Endodermal cell (in vitro differentiated cells): ENCODE data around the gene TRPV3. TPM values are rescaled to one million over a fixed set of nuclear protein-coding genes. Genes with fewer than 3 reads are reported as not detected.
"Not testable (repeated sequence)": the region's sequence is repeated elsewhere in the genome, so short reads cannot be mapped to it uniquely, and the experiment has no call there.

Experiments
- DNase-seq: peaks from one replicate; pipeline ENCODE4 v3.0.0-alpha.2; 2017
- H3K27ac ChIP-seq: 2 replicates; pipeline ENCODE4 v1.5.1; 2013; ENCODE audit warnings: mild to moderate bottlenecking, low read depth, low read length, moderate library complexity
- H3K27me3 ChIP-seq: 2 replicates; pipeline ENCODE4 v1.6.1; 2013; ENCODE audit warnings: mild to moderate bottlenecking, low read length, moderate library complexity; ENCODE audit not compliant: insufficient read depth, control insufficient read depth, poor library complexity, severe bottlenecking
- H3K36me3 ChIP-seq: 2 replicates; pipeline ENCODE4 v1.7.0; 2013; ENCODE audit warnings: mild to moderate bottlenecking, low read length, moderate library complexity; ENCODE audit not compliant: control insufficient read depth, insufficient read depth
- H3K4me1 ChIP-seq: one replicate; pipeline ENCODE4 v1.7.0; 2013; ENCODE audit warnings: low read length; ENCODE audit not compliant: control insufficient read depth, insufficient read depth
- H3K4me3 ChIP-seq: 2 replicates; pipeline ENCODE4 v1.5.1; 2013; ENCODE audit warnings: mild to moderate bottlenecking, low read length, moderate library complexity
- H3K9ac ChIP-seq: 2 replicates; pipeline ENCODE4 v1.6.1; 2013; ENCODE audit warnings: mild to moderate bottlenecking, low read length, moderate library complexity; ENCODE audit not compliant: poor library complexity, severe bottlenecking; ENCODE audit errors: extremely low read depth
- H3K9me3 ChIP-seq: 2 replicates; pipeline ENCODE4 v1.6.1; 2013; ENCODE audit warnings: mild to moderate bottlenecking, low read length, moderate library complexity; ENCODE audit not compliant: control insufficient read depth
- H3K27ac Mint-ChIP-seq: 2 replicates; pipeline ENCODE4 v1.8.0; 2020; ENCODE audit warnings: mixed read lengths
- H3K27me3 Mint-ChIP-seq: 2 replicates; pipeline ENCODE4 v1.8.0; 2021; ENCODE audit warnings: mild to moderate bottlenecking, mixed read lengths; ENCODE audit not compliant: insufficient read depth
- H3K36me3 Mint-ChIP-seq: 2 replicates; pipeline ENCODE4 v1.8.0; 2020; ENCODE audit warnings: low read depth, mixed read lengths
- H3K4me1 Mint-ChIP-seq: 2 replicates; pipeline ENCODE4 v1.8.0; 2020; ENCODE audit warnings: mixed read lengths
- H3K4me3 Mint-ChIP-seq: 2 replicates; pipeline ENCODE4 v1.8.0; 2020; ENCODE audit warnings: mild to moderate bottlenecking, moderate library complexity, mixed read lengths
- H3K9me3 Mint-ChIP-seq: 2 replicates; pipeline ENCODE4 v1.8.0; 2020; ENCODE audit warnings: mild to moderate bottlenecking, mixed read lengths
- WGBS, 2 experiments: methylation state at CpG; one replicate each; pipeline versions ENCODE4 v1.1.5 to v1.1.7; 2013; ENCODE audit warnings: missing lambda C conversion rate in 2 of 2, mixed read lengths in 1 of 2; ENCODE audit not compliant: insufficient coverage in 1 of 2, insufficient read length in 1 of 2; 5-methylcytosine and 5-hydroxymethylcytosine counted together
- total RNA-seq, 2 donors: library from RNA; stranded (reverse); fragmentation: NEBNext Ultra II Directional in 1 of 2; extraction: Animal tissue kit (Norgen Biotek cat#: 25700) in 1 of 2; gene quantifications; 2 replicates in 1 of 2; 3 replicates in 1 of 2; pipeline ENCODE4 v1.2.1, GENCODE V29; 2021
- TF ChIP-seq, protein P1 (sequence below): fragments of 200-600 bp; sonication (generic); conservative IDR thresholded peaks from 2 replicates; pipeline ENCODE4 v1.5.0; 2021; ENCODE audit warnings: antibody characterized with exemption, mild to moderate bottlenecking

Gene TRPV3
- total RNA-seq, 2 donors from 2014 or later = 6.2 to 11.3 TPM

GRCh38 chr17:3471599-3471998 is 86.0 kb downstream of the TRPV3 start, which contains the start of gene SPATA22:
SPATA22 (minus strand) TSS chr17:3471819; CDS start chr17:3469325, 2,494 bp downstream.
- H3K4me1 Mint-ChIP-seq = no peaks in the 10 kb centered on the region
- no peaks in the 10 kb centered on the region for H3K9me3 Mint-ChIP-seq
- no peak within 1 kb of the TSS for H3K27ac Mint-ChIP-seq
- Histone ChIP-seq H3K9me3 (no peaks in the 10 kb centered on the region), H3K27ac (no peak within 1 kb of the TSS), H3K9ac (no peak within 1 kb of the TSS), H3K36me3 (no peaks in the 10 kb centered on the region), H3K27me3 (no peaks in the 10 kb centered on the region), H3K4me3 (no peak within 1 kb of the TSS), H3K4me1 (no peaks in the 10 kb centered on the region)
- no peaks in the 10 kb centered on the region for H3K36me3 Mint-ChIP-seq
- no peak for DNase-seq
- TF ChIP-seq, protein P1, sequence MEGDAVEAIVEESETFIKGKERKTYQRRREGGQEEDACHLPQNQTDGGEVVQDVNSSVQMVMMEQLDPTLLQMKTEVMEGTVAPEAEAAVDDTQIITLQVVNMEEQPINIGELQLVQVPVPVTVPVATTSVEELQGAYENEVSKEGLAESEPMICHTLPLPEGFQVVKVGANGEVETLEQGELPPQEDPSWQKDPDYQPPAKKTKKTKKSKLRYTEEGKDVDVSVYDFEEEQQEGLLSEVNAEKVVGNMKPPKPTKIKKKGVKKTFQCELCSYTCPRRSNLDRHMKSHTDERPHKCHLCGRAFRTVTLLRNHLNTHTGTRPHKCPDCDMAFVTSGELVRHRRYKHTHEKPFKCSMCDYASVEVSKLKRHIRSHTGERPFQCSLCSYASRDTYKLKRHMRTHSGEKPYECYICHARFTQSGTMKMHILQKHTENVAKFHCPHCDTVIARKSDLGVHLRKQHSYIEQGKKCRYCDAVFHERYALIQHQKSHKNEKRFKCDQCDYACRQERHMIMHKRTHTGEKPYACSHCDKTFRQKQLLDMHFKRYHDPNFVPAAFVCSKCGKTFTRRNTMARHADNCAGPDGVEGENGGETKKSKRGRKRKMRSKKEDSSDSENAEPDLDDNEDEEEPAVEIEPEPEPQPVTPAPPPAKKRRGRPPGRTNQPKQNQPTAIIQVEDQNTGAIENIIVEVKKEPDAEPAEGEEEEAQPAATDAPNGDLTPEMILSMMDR = no peak
- 94 to 100% methylated on average over 27 to 38 of the region's 38 CpGs for WGBS, 2 experiments
- no peaks in the 10 kb centered on the region for H3K27me3 Mint-ChIP-seq
- H3K4me3 Mint-ChIP-seq = no peak within 1 kb of the TSS

- peaks cover 4% of the 10 kb centered on the region for H3K9me3 Mint-ChIP-seq
- no peaks in the 10 kb centered on the region for H3K36me3 ChIP-seq
Measured at GRCh38 chr17:3469529-3469928, 88.1 kb downstream of the TRPV3 start.

DNA sequence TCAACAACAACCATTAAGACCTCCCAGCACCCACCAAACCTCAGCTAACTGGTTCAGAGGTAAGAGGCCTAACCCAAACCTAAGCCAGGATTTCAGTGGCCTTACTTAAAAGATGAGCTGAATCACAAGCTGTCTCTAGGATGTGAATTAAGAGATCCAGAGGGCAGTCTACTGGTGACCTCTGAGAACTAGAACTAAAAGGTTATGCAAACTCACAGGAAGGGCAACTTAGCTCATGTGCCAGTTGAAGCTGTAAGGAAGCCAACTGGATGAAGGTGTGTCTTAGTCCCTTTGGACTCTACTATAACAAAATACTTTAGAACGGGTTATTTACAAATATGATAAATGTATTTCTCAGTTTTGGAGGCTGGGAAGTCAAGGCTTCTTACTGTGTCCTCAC is 91.3 kb downstream of the TRPV3 start:
- not testable (repeated sequence) for H3K27ac ChIP-seq, H3K27ac Mint-ChIP-seq, H3K4me3 Mint-ChIP-seq, H3K27me3 Mint-ChIP-seq, H3K4me3 ChIP-seq, H3K4me1 Mint-ChIP-seq, H3K4me1 ChIP-seq, H3K9ac ChIP-seq, H3K9me3 ChIP-seq, H3K36me3 Mint-ChIP-seq, DNase-seq, H3K36me3 ChIP-seq, H3K27me3 ChIP-seq
- no CpG with 5 or more reads among the region's 1 CpG for WGBS, 2 experiments
- H3K9me3 Mint-ChIP-seq = peaks cover 11% of the 10 kb centered on the region

More at GRCh38 chr17:3469529-3469928, 88.1 kb downstream of the TRPV3 start:
- no peaks in the 10 kb centered on the region for H3K4me1 Mint-ChIP-seq
- H3K27ac Mint-ChIP-seq = no peak overlapping the region
- Histone ChIP-seq H3K4me1 (no peaks in the 10 kb centered on the region), H3K9ac (no peak overlapping the region), H3K27me3 (no peaks in the 10 kb centered on the region), H3K4me3 (no peak overlapping the region), H3K27ac (no peak overlapping the region), H3K9me3 (no peaks in the 10 kb centered on the region)
- DNase-seq = no peak
- H3K36me3 Mint-ChIP-seq = no peaks in the 10 kb centered on the region
- no peak overlapping the region for H3K4me3 Mint-ChIP-seq
- WGBS, 2 experiments = 70 to 74% methylated on average over 4 to 5 of the region's 5 CpGs
- H3K27me3 Mint-ChIP-seq = no peaks in the 10 kb centered on the region
- TF ChIP-seq, protein P1 = no peak

Other genes starting within 250 kb of the TRPV3 start
- gene OR3A2, start 171.5 kb downstream of the TRPV3 start, total RNA-seq = not detected
- gene OR1E1, start 159.4 kb downstream of the TRPV3 start, total RNA-seq = not detected
- not detected for gene OR3A3, start 146.4 kb downstream of the TRPV3 start, total RNA-seq
- gene OR1E2, start 124.0 kb downstream of the TRPV3 start, total RNA-seq = not detected
- gene SPATA22, start 86.0 kb downstream of the TRPV3 start, total RNA-seq = not detected
- not detected for gene ASPA, start 81.8 kb downstream of the TRPV3 start, total RNA-seq
- 1 to 10 TPM; 8.0 to 9.2 TPM for gene TRPV1, start 51.6 kb upstream of the TRPV3 start, total RNA-seq
- 10 to 100 TPM; 35.2 to 46.4 TPM for gene SHPK, start 78.4 kb upstream of the TRPV3 start, total RNA-seq
- gene CTNS, start 78.9 kb upstream of the TRPV3 start, total RNA-seq = 10 to 100 TPM; 17.2 to 18.8 TPM
- gene TAX1BP3, start 110.8 kb upstream of the TRPV3 start, total RNA-seq = 10 to 100 TPM; 69.6 to 86.8 TPM
- 10 to 100 TPM; 59.4 to 69.5 TPM for gene EMC6, start 111.0 kb upstream of the TRPV3 start, total RNA-seq
- under 1 TPM; 0.46 to 0.57 TPM for gene P2RX5, start 138.3 kb upstream of the TRPV3 start, total RNA-seq
- 10 to 100 TPM; 14.7 to 24.6 TPM for gene HASPIN, start 166.1 kb upstream of the TRPV3 start, total RNA-seq
- gene ITGAE, start 243.4 kb upstream of the TRPV3 start, total RNA-seq = 10 to 100 TPM; 21.8 to 34.3 TPM